K562 (cell line): ENCODE results near the gene NRDE2.

ENCODE experiments used
- EP300 ChIP-seq: IDR thresholded peaks from 2 replicates; pipeline ENCODE4 v1.6.1; 2012; ENCODE audit warnings: low read length, improper control_type of control experiment
- EZH2 ChIP-seq: IDR thresholded peaks from 2 replicates; pipeline ENCODE4 v1.6.1; 2012; ENCODE audit warnings: low read depth, mild to moderate bottlenecking, inconsistent platforms, low read length, borderline replicate concordance
- FOSL1 ChIP-seq: fragments of 200-800 bp; sonication (Bioruptor generic); conservative IDR thresholded peaks from 2 replicates; pipeline ENCODE4 v1.6.1; 2016; ENCODE audit warnings: missing genetic modification characterization, missing compliant biosample characterization
- HDAC2 ChIP-seq: fragments of 450-650 bp; IDR thresholded peaks from 2 replicates; pipeline ENCODE4 v1.6.1; 2016; ENCODE audit warnings: mild to moderate bottlenecking
- IFI16 ChIP-seq: fragments of 250-450 bp; sonication (Bioruptor Pico); IDR thresholded peaks from 2 replicates; pipeline ENCODE4 v2.1.2; 2022; ENCODE audit warnings: mild to moderate bottlenecking, inconsistent platforms
- ZBTB7A ChIP-seq: IDR thresholded peaks from 2 replicates; pipeline ENCODE4 v1.6.1; 2011; ENCODE audit warnings: low read depth, mild to moderate bottlenecking, low read length, moderate library complexity, borderline replicate concordance; ENCODE audit not compliant: control insufficient read depth

GRCh38 chr14:90304502-90304901 is 27.2 kb downstream of the NRDE2 start:
- TF ChIP-seq ZBTB7A (no peak), EP300 (no peak), EZH2 (no peak), FOSL1 (tag) (no peak), HDAC2 (no peak), IFI16 (CRISPR knock-in tag) (no peak)
